ENCODE data around the gene ACOT12.

- no peak for TF ChIP-seq POLR2A (IDR thresholded peaks at IDR 0.05)
- TF ChIP-seq CTCF (IDR thresholded peaks at IDR 0.05), result peak; percentile 63 to 70 (median 66)
Observed at GRCh38 chr5:81425569-81425968, 31.6 kb upstream of the ACOT12 start.

All from right lobe of liver (tissue), 4 donors.